HFF-Myc (cell line): ENCODE data around the gene UBE3B.

Experiments
- DNase-seq: peaks from one replicate; pipeline ENCODE4 v3.0.0-alpha.2; 2011; ENCODE audit warnings: low read depth; ENCODE audit errors: extremely low read depth
- H3K4me3 ChIP-seq: replicated peaks from 2 replicates; pipeline ENCODE4 v1.5.1; 2011; ENCODE audit warnings: low read depth, mild to moderate bottlenecking, control low read depth, low read length
- CTCF ChIP-seq: IDR thresholded peaks from 2 replicates; pipeline ENCODE4 v1.5.1; 2012; ENCODE audit warnings: mild to moderate bottlenecking, low read depth, low read length, control low read depth; ENCODE audit errors: missing control alignments

UBE3B gene

GRCh38 chr12:109458771-109459208 is 18.6 kb upstream of the UBE3B start:
- DNase-seq: no peak
- TF ChIP-seq CTCF: no peak
- H3K4me3 ChIP-seq: no peak overlapping the region

- DNase-seq: no peak
- no peak for TF ChIP-seq CTCF
- H3K4me3 ChIP-seq: no peak overlapping the region
Observed at GRCh38 chr12:109459247-109459646, 18.2 kb upstream of the UBE3B start.

DNA sequence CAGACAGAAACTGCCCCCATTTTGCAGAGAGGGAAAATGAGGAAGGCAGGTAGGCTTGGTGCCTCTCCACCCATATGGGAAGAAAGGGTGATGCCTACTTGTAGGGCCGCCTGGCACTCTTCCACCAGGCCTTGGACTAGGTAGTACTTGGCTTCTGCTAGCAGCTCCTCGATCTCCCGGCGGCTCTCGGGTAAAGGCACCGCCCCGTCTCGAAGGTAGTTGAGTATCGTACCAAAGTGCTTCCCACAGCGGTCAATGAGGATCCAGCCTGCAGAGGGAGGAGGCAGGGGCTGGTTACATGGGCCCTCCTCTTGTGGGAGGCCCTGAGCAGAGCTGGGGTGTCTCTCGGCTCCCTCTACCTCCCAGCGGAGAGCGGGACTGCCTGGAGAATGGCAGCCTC is 16.9 kb upstream of the UBE3B start:
- no peak overlapping the region for H3K4me3 ChIP-seq

GRCh38 chr12:109461049-109461845 is 16.2 kb upstream of the UBE3B start:
- H3K4me3 ChIP-seq: peak overlapping the region; percentile 23
- no peak for TF ChIP-seq CTCF
- no peak for DNase-seq

More for the DNA sequence above, 16.9 kb upstream of the UBE3B start:
- TF ChIP-seq CTCF: no peak
- no peak for DNase-seq

DNA sequence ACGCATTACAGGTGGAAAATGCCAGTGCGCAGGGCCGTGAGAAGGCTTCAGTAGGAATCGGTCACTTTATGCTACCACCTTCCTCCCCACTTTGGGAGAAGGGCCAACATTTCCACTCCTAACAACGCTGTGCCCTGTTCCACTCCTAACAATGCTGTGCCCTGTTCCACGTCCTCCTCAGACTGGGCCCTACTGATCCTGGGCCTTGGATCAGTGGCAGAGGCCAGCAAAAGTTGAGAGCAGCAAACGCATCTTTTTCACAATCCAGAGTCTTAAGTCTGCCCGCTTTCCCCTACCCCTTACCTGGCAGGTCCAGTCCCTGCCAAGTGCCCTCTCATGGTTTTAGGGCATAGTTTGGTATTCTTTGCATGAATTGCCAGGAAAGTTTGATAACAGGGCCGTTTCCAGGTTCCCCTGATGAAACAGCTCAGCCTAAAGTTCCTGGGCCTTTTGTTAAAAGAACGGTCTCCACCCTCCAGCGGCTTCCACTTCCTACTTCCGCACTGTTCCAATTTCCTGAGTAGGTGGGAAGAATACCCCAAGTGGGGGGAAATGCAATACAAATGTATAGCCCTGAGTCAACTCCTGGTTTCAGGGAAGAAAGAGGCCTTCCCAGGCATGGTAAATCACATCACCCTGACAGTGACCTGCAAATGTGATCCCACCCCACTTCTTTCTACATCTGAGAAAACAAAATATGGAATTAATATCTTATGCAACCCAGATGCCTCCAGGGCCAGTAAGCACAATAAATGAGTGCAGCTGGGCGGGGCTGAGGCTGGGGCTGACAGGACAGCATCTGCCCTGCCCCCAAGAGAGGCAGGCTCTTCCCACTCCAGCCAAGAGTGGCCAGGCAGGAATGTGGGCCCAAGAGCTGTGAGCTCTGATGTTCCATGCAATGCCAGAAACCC is 15.3 kb upstream of the UBE3B start:
- peak; percentile 95 for DNase-seq
- TF ChIP-seq CTCF: no peak
- H3K4me3 ChIP-seq: peak overlapping the region; percentile 31

DNA sequence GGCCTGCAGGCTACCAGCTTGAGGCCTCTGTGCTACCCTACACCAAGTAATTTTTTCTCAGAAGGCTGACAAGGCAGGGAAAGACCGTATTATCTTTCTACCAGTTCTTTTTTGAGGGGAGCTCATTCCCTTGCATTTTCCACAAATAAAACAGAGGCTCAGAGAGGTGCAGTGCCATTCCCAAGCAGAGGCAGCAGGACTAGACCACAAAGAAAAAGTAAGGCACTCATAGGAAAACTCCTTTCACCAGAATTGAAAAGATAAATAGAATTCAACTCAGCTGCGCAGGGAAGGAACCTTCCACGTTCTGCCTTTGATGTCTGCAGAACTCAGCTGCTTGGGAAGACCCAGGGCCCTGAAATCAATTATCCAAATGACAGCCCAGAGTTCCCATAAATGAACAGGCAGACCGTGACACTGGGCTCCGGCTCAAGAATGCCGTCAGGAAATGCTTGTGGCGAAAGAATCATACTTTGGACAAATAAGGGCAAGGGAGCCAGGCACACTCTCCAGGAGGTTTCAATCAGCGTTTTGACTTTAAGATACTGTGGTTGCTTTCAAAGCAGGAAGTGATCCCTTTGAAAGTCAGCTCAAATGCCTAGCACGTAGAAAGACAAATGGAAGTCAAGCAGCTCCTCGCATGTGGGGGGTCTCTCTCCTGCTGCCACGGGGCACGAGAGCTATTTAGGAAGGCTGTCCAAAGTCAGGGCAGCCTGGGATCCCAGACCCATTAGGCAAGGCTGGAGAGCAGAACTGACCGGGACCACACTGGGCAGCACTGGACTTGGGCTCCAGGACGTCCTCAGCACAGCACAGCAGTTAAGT is 14.4 kb upstream of the UBE3B start:
- TF ChIP-seq CTCF: no peak
- DNase-seq: peak; percentile 98
- H3K4me3 ChIP-seq: peak overlapping the region; percentile 31
